Naive thymus-derived CD8-positive, alpha-beta T cell (primary cell): ENCODE results near the gene TMEM109. TPM values are rescaled to one million over a fixed set of nuclear protein-coding genes. Genes with fewer than 3 reads are reported as not detected.

Source experiments
- ATAC-seq, 2 donors: fragments of 150-1000 bp; cut with Tn5 transposase in 1 of 2; sonication (Bioruptor Pico), chemical (Tn5 transposase) in 1 of 2; 1 replicate in 1 of 2; 2 replicates in 1 of 2; pipeline ENCODE4 v1.10.0; 2021; ENCODE audit warnings: mild to moderate bottlenecking in 2 of 2, moderate library complexity in 2 of 2
- POLR2A ChIA-PET: fragments of 350-600 bp; sonication (Branson Sonifier 250); formaldehyde crosslinking; loops from one replicate; lab custom pipeline; 2021; ENCODE audit warnings: antibody characterized with exemption; lab: Charles Lee
- DNase-seq, 10 donors: peaks; one replicate each; pipeline versions ENCODE4 v3.0.0 to v3.0.0-alpha.2; 2020 to 2022
- H3K27ac Mint-ChIP-seq, 10 donors: one replicate each; pipeline ENCODE4 v1.8.0; 2020 to 2022; ENCODE audit warnings: mild to moderate bottlenecking in 10 of 10, mixed read lengths in 10 of 10, moderate library complexity in 4 of 10, inconsistent platforms in 1 of 10
- H3K27me3 Mint-ChIP-seq, 5 donors: one replicate each; pipeline ENCODE4 v1.8.0; 2021 to 2022; ENCODE audit warnings: mixed read lengths in 5 of 5
- H3K36me3 Mint-ChIP-seq, 3 donors: one replicate each; pipeline ENCODE4 v1.8.0; 2020 to 2022; ENCODE audit warnings: mixed read lengths in 3 of 3, mild to moderate bottlenecking in 2 of 3, inconsistent platforms in 1 of 3
- H3K4me1 Mint-ChIP-seq, 4 donors: one replicate each; pipeline ENCODE4 v1.8.0; 2021 to 2022; ENCODE audit warnings: mixed read lengths in 4 of 4
- H3K4me3 Mint-ChIP-seq, 10 donors: one replicate each; pipeline ENCODE4 v1.8.0; 2020 to 2022; ENCODE audit warnings: mild to moderate bottlenecking in 10 of 10, mixed read lengths in 10 of 10, moderate library complexity in 6 of 10, inconsistent platforms in 1 of 10
- H3K9me3 Mint-ChIP-seq, 9 donors: one replicate each; pipeline ENCODE4 v1.8.0; 2020 to 2022; ENCODE audit warnings: mixed read lengths in 9 of 9, mild to moderate bottlenecking in 3 of 9, inconsistent platforms in 1 of 9, moderate library complexity in 1 of 9
- polyA plus RNA-seq, 3 donors: library from polyadenylated mRNA; unstranded; fragments of 300-500 nt; fragmentation: Illumina TruSeq; gene quantifications; one replicate each; pipeline ENCODE4 v1.2.3, GENCODE V29; 2021
- total RNA-seq, 8 experiments: library from RNA in 2 of 8; stranded (reverse) in 2 of 8; gene quantifications; one replicate each; pipeline ENCODE4 v1.2.3 and lab custom pipeline; 2021 to 2026

The TMEM109 gene
- total and polyA plus RNA-seq, 5 experiments from 2014 or later, result 52.4 to 295 (median 216) TPM

- ATAC-seq, result peak; percentile 52 to 57
- Mint-ChIP-seq H3K9me3 (no peaks in the 10 kb centered on the region), H3K36me3 (peaks cover 0 to 9% (median 5%) of the 10 kb centered on the region in 3 donors), H3K4me1 (peaks cover 24 to 40% (median 32%) of the 10 kb centered on the region in 4 donors), H3K27me3 (no peaks in the 10 kb centered on the region), H3K27ac (peak overlapping the region; percentile 82 to 99 (median 96)), H3K4me3 (peak overlapping the region; percentile 91 to 100 (median 95))
- POLR2A ChIA-PET, result interaction anchor here (0.9 to 2.3 kb wide), 11 partner anchors 12 to 217 kb away, joined by 3 to 11 read pairs (median 4); no protein-coding TSS in a partner anchor
- DNase-seq, result peak; percentile 73 to 90 (median 82)
Observed at GRCh38 chr11:60970369-60970774, 56.4 kb downstream of the TMEM109 start.

GRCh38 chr11:60970890-60971289, 56.9 kb downstream of the TMEM109 start:
- DNase-seq (no peak), ATAC-seq (no peak)
- peak overlapping the region; percentile 94 to 99 (median 97) for H3K27ac Mint-ChIP-seq
- H3K4me1 Mint-ChIP-seq, result peaks cover 24 to 44% (median 35%) of the 10 kb centered on the region in 4 donors
- POLR2A ChIA-PET, result interaction anchor here (0.8 to 2.3 kb wide), 16 partner anchors 21 to 217 kb away, joined by 3 to 11 read pairs (median 5); no protein-coding TSS in a partner anchor
- no peaks in the 10 kb centered on the region for H3K9me3 Mint-ChIP-seq
- peaks cover 0 to 9% (median 5%) of the 10 kb centered on the region in 3 donors for H3K36me3 Mint-ChIP-seq
- H3K27me3 Mint-ChIP-seq, result no peaks in the 10 kb centered on the region
- H3K4me3 Mint-ChIP-seq, result peak overlapping the region; percentile 91 to 100 (median 95)

DNA sequence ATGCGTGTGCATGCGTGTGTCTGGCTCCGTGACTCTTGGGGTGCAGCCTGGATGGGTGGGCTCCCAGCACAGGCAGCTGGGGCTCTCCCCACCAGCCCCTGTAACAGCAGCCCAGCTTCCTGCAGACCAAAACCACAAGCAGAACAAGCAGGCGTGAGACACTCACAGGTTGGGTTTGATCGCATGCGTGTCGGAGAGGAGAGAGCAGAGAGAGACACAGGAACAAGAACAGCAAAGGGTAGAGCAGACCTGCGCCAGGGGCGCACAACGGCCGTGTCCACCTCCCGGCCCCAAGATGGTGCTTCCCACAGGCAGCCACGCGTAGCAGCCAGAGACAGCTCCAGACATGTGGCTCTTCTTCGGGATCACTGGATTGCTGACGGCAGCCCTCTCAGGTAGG, 57.6 kb downstream of the TMEM109 start, which contains the start of gene CD6:
TSS of gene CD6 (plus strand) at position 161 of the 400 bp plus-strand sequence. CDS start at position 347, 186 bp downstream.
- H3K36me3 Mint-ChIP-seq, result peaks cover under 1 to 15% (median 10%) of the 10 kb centered on the region in 3 donors
- no peaks in the 10 kb centered on the region for H3K9me3 Mint-ChIP-seq
- peak within 1 kb of the TSS; percentile 91 to 100 (median 95) for H3K4me3 Mint-ChIP-seq
- POLR2A ChIA-PET, result interaction anchor here (0.8 to 2.3 kb wide), 14 partner anchors 21 to 216 kb away, joined by 3 to 11 read pairs (median 4); no protein-coding TSS in a partner anchor
- H3K27me3 Mint-ChIP-seq, result no peaks in the 10 kb centered on the region
- peak; percentile 84 to 86 for ATAC-seq
- DNase-seq, result peak; percentile 41 to 89 (median 79)
- H3K27ac Mint-ChIP-seq, result peak within 1 kb of the TSS; percentile 94 to 99 (median 97)
- peaks cover 28 to 50% (median 41%) of the 10 kb centered on the region in 4 donors for H3K4me1 Mint-ChIP-seq

DNA sequence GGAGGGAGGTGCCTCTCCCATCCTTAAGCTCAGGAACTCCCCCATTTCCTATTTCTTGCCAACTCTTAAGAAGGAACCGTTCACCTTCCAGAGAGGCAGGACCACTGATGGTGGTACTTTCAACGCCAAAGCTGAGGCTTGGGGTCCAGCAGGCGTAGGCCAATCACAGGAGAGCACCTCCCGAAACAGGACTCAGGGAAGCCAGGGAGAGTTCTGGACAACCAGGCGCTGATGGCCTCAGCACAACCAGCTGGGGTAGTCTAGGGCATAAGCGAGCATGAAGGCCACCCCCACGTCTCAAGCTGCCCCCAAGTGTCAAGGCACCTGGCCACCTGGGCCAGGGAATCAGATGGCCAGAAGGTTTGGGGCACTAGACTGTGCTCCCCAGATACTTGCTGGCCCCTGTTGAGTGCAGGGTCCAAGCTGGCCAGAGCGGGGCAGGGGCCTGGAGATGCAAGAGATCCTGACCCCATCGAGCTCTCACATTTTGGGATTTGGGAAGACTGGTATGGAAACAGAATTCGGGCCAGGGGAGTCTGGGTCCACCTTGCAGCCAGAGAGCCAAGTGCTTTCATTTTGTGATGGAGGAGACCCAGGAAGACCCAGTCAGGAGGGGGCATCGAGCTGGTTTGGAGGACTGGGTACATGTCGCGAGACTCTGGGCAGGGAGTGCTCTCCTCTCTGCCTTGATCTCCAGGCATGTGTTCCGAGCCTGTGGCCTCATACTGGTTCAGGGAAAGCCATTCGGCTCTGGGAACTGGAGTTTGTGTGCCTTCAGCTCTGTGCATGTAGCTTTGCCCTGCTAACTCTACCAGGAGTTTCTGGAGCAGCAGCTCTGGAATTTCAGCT, 58.4 kb downstream of the TMEM109 start:
- peaks cover 32 to 59% (median 50%) of the 10 kb centered on the region in 4 donors for H3K4me1 Mint-ChIP-seq
- peak overlapping the region; percentile 91 to 100 (median 95) for H3K4me3 Mint-ChIP-seq
- ATAC-seq (peak; percentile 30 to 37), DNase-seq (peak in 4 of 10 donors; percentile 38 to 74 (median 46))
- peaks cover 4 to 22% (median 14%) of the 10 kb centered on the region in 3 donors for H3K36me3 Mint-ChIP-seq
- H3K27me3 Mint-ChIP-seq, result no peaks in the 10 kb centered on the region
- H3K9me3 Mint-ChIP-seq, result no peaks in the 10 kb centered on the region
- POLR2A ChIA-PET, result interaction anchor here (1.0 to 1.6 kb wide), 4 partner anchors 27 to 104 kb away, joined by 3 to 10 read pairs (median 4); no protein-coding TSS in a partner anchor
- peak overlapping the region; percentile 94 to 99 (median 97) for H3K27ac Mint-ChIP-seq

Other genes with a start within 250 kb of the TMEM109 start
- gene MS4A8, start 214.5 kb upstream of the TMEM109 start, total RNA-seq, result not detected
- not detected for gene MS4A8, start 214.5 kb upstream of the TMEM109 start, polyA plus RNA-seq
- gene MS4A18, start 189.4 kb upstream of the TMEM109 start, total RNA-seq, result not detected
- gene MS4A18, start 189.4 kb upstream of the TMEM109 start, polyA plus RNA-seq, result not detected
- not detected for gene MS4A15, start 157.3 kb upstream of the TMEM109 start, total RNA-seq
- not detected for gene MS4A15, start 157.3 kb upstream of the TMEM109 start, polyA plus RNA-seq
- gene MS4A10, start 128.8 kb upstream of the TMEM109 start, total RNA-seq, result not detected
- not detected for gene MS4A10, start 128.8 kb upstream of the TMEM109 start, polyA plus RNA-seq
- 10 to 100 TPM; 11.3 to 12.0 TPM for gene CCDC86, start 72.0 kb upstream of the TMEM109 start, total RNA-seq
- gene CCDC86, start 72.0 kb upstream of the TMEM109 start, polyA plus RNA-seq, result 10 to 100 TPM; 10.8 to 27.1 (median 18.5) TPM
- under 1 TPM in 1 of 2 experiments, not detected in 1; 0.16 TPM for gene PTGDR2, start 58.2 kb upstream of the TMEM109 start, total RNA-seq
- under 1 TPM in 1 of 3 donors, not detected in 2; 0.16 TPM for gene PTGDR2, start 58.2 kb upstream of the TMEM109 start, polyA plus RNA-seq
- not detected for gene ZP1, start 46.6 kb upstream of the TMEM109 start, total RNA-seq
- gene ZP1, start 46.6 kb upstream of the TMEM109 start, polyA plus RNA-seq, result not detected
- gene PRPF19, start 7.6 kb upstream of the TMEM109 start, total RNA-seq, result 10 to 100 TPM; 94.0 to 98.8 TPM
- 10 to 100 TPM; 14.2 to 19.5 (median 17.8) TPM for gene PRPF19, start 7.6 kb upstream of the TMEM109 start, polyA plus RNA-seq
- gene TMEM132A, start 10.3 kb downstream of the TMEM109 start, total RNA-seq, result under 1 TPM in 1 of 2 experiments, not detected in 1; 0.88 TPM
- gene TMEM132A, start 10.3 kb downstream of the TMEM109 start, polyA plus RNA-seq, result not detected
- gene SLC15A3, start 38.0 kb downstream of the TMEM109 start, total RNA-seq, result 10 to 100 TPM; 13.6 to 14.9 TPM
- 1 to 10 TPM in 2 of 3 donors, under 1 TPM in 1; 0.90 to 3.4 (median 1.0) TPM for gene SLC15A3, start 38.0 kb downstream of the TMEM109 start, polyA plus RNA-seq
- 100 to 1,000 TPM; 384 to 405 TPM for gene CD6, start 57.5 kb downstream of the TMEM109 start, total RNA-seq
- 100 to 1,000 TPM; 150 to 199 (median 153) TPM for gene CD6, start 57.5 kb downstream of the TMEM109 start, polyA plus RNA-seq
- gene CD5, start 188.3 kb downstream of the TMEM109 start, total RNA-seq, result 100 to 1,000 TPM; 165 to 174 TPM
- 100 to 1,000 TPM; 136 to 227 (median 192) TPM for gene CD5, start 188.3 kb downstream of the TMEM109 start, polyA plus RNA-seq
- gene VPS37C, start 247.3 kb downstream of the TMEM109 start, total RNA-seq, result 1 to 10 TPM; 5.4 to 6.3 TPM
- gene VPS37C, start 247.3 kb downstream of the TMEM109 start, polyA plus RNA-seq, result 1 to 10 TPM in 1 of 3 donors, under 1 TPM in 2; 0.62 to 1.3 (median 0.86) TPM